GM18907 (cell line): ENCODE results near the gene RGMB.

ENCODE experiments used
- ATAC-seq: cut with Tn5 transposase; IDR thresholded peaks from one replicate; pipeline ENCODE4 v1.9.1; 2021; ENCODE audit warnings: mild to moderate bottlenecking, moderate library complexity; ENCODE audit not compliant: unreplicated experiment

Gene RGMB

GRCh38 chr5:98816582-98817222 lies 43.2 kb downstream of the RGMB start:
- no peak for ATAC-seq

DNA sequence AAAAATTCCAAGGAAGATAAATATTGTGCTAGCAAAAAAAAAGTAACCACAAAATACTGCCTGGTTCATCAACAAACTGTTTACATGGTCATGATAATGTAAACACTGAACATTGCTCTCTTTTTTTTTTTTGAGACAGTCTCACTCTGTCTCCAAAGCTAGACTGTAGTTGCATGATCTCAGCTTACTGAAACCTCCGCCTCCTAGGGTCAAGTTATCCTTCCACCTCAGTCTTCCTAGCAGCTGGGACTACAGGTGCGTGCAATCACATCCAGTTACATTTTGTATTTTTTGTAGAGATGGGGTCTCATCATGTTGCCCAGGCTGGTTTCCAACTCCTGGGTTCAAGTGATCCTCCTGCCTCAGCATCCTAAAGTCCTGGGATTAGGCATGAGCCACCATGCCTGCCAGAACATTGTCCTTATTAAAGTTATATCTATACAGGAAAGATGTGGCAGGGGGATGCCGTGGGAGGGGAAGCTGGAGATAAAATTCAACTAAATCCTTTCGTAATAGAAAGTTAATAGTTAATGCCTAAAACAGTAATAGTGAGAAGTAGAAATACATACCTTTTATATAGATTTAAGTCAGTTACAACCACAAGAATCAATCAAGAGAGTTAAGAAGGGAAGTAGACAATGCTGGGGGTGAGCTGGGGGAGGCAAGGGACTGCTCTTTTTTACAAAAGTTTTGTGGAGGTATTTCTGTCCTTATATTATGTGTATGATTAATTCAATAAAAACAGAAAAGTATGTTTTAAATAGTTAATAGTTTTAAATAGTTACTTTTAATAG lies 52.3 kb downstream of the RGMB start:
- ATAC-seq = peak; percentile 76

DNA sequence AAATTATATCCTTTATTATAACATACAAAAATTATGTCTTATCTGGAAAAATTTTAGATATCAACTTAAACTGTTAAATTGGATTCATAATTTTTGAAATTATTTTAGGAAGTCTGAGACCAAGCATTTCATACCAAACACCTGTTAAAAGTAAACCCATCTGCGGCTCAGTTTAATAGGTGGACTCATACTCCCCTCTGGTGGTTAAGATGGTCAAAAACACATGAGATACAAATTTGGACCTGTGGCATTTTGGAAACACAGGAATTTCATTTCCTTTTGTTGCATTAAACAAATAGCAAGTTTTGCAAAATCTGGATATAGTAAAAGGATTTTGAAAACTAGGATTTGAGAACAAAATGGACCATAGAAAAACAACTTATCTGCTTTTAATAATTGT lies 53.7 kb downstream of the RGMB start:
- ATAC-seq = peak; percentile 57

- no peak for ATAC-seq
Observed at GRCh38 chr5:98827588-98828284, 54.3 kb downstream of the RGMB start.

DNA sequence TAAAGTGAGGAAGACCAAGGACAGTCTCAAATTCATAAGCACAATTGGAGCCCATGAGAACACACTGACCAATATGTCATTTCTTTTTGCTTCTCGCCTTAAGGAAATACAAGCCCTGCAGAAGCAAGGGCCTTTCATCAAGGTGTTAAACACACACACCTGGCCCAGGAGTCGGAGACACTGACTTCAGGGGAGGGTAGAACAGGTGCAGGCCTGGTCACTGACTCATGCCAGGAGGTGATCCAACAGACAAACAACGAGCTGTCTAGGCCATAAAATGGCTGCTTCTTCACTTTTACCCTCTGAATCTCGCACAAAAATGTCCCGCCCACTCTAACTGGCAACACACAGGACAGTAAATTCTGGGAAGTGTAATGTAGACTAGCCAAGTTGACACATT lies 62.7 kb downstream of the RGMB start:
- no peak for ATAC-seq

DNA sequence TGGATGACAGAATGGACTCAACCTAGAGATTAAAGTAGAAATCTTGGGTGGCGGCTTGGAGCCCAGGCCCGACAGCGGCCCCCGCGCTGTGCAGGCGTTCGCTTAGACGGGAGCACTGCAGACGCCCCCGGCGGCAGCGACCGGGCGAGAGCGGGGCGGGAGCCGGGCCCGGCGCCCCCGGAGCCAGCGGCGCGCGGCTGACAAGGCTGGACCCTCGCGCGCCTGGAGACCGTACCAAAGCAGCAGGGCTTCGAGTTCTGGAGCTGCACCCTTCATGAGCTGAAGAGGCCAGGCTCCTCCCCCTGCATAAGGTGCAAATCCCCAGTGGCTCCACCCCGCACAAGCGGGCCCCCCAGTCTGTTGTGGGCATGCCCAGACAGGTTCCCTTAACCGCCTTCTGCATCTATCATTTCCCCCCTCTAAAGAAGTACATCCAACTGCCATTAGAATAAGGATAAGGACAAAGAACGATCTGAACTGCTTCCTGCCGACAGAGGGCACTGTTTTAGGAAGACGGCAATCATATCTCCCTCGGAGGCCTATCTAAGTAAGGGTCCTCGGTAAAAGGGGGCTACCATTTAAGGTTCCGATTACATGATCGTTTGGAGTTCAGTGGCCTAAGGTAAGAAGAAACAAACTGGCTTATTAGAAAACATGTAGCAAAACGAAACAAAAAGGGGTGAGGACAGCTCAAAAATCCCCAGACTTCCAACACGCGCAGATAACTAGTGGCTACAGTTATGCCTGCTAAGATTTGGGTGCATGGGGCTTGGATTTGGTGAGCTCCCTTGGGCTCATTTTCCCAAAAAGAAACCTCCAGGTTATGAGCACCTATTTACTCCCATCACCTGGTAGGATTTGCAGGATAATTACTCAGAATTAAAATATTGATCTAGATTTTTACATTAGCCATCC lies 66.3 kb downstream of the RGMB start:
- peak; percentile 82 for ATAC-seq

- no peak for ATAC-seq
Observed at GRCh38 chr5:98840946-98841345, 67.5 kb downstream of the RGMB start.

DNA sequence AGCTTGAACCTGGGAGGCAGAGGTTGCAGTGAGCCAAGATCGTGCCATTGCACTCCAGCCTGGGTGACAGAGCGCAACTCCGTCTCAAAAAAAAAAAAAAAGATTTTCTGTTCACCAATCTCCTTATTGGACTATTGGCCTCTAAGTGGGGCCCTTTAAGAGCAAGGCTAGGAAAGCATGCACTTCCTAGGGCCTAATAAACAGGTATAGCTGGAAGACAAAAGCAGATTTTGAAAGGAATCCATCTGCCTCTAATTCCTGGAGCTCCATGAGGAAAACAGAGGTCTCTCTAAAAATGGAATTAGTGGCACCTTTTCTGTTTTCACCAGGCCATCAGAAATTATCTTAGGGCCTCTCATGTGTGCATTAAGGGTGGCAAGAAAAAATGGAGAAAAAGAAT lies 70.0 kb downstream of the RGMB start:
- ATAC-seq = no peak

GRCh38 chr5:98844865-98845264 lies 71.4 kb downstream of the RGMB start:
- ATAC-seq = no peak

GRCh38 chr5:98845878-98846277 lies 72.4 kb downstream of the RGMB start:
- ATAC-seq = no peak
